ENCODE data around the gene NGEF.

- no peak for TF ChIP-seq CTCF (IDR thresholded peaks at IDR 0.05; ENCODE audit: insufficient read depth, low read depth, low read length)
- no peak for TF ChIP-seq EZH2 (IDR thresholded peaks at IDR 0.05; ENCODE audit: insufficient read depth, low read length)
Observed at GRCh38 chr2:232920055-232920454, 93.0 kb downstream of the NGEF start.
